ENCODE results near the gene CCDC186.
A peak's percentile ranks its signal among the peaks of the same experiment; 100 is the strongest.

Gene CCDC186
- 93.7 to 127 (median 118) reads per million in 4 experiments for total RNA-seq

- DNase-seq = peak; percentile 96
Measured at GRCh38 chr10:114173921-114174694, at the start of gene CCDC186. TSS of gene CCDC186 (minus strand) at chr10:114174203. CDS start at chr10:114163268, 10,935 bp downstream.

DNA sequence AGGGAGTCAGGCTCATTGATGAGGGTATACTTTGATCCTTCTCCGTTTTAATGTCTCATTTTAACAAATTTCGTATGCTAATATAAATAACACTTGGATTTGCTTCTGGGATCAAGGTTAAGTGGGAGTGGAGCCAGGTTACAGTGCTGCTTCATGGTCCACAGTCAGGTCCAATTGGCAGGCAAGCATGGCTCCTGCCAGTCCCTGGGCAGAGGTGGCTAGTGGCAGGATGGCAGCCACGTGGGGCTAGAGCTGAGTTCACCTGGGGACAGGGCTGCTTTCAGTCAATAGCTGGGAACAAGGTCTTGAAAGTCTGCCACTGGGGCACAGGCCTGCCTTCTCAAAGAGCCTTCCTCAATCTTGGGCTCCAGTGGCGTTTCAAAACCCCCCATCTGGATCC is 49.1 kb upstream of the CCDC186 start:
- no peak for DNase-seq

- no peak for DNase-seq
Measured at GRCh38 chr10:114221235-114221634, 47.2 kb upstream of the CCDC186 start.

- no peak for DNase-seq
Measured at GRCh38 chr10:114220281-114220680, 46.3 kb upstream of the CCDC186 start.

- no peak for DNase-seq
Measured at GRCh38 chr10:114215033-114215432, 41.0 kb upstream of the CCDC186 start.

DNA sequence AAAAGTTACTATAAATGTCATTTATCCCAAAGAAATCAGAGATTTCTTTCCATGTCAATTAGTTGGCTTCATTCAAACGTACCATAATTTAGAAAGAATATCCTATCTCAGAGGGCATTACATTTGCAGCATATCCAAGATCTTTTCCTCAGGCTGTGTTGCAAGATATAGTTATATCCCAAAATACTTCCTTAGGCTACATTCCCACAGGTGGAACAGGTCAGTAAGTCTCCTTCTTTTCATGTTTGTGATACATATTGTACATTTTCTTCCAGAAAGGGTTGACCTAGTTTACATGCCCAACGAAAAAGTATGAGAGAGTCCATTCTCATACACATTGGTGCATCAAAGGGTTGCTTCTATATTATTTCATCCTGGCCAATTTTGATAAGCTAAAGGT is 38.1 kb upstream of the CCDC186 start:
- DNase-seq = no peak

GRCh38 chr10:114208351-114208750 is 34.3 kb upstream of the CCDC186 start:
- no peak for DNase-seq

GRCh38 chr10:114207349-114207748 is 33.3 kb upstream of the CCDC186 start:
- no peak for DNase-seq

GRCh38 chr10:114206902-114207301 is 32.9 kb upstream of the CCDC186 start:
- no peak for DNase-seq

DNA sequence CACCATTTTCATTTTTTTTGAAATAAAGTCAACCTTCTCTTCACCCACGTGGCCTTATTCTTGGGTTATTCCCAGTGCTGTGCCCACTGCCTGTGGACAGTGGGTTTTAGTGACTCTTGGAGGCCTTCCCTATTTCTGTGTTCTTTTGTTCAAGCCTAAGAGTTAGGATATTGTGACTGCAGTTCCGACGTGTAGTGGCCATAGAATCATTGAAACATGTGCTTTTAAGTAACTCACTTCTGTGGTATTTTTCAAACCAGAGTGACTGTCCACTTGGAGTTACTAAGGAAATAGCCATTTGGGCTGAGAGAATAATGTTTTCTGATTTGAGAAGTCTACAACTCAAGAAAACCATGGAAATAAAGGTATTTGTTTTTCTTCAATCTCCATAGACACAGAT is 28.8 kb upstream of the CCDC186 start:
- no peak for DNase-seq

GRCh38 chr10:114199239-114199638 is 25.2 kb upstream of the CCDC186 start:
- DNase-seq = no peak

GRCh38 chr10:114195079-114195478 is 21.1 kb upstream of the CCDC186 start:
- no peak for DNase-seq

DNA sequence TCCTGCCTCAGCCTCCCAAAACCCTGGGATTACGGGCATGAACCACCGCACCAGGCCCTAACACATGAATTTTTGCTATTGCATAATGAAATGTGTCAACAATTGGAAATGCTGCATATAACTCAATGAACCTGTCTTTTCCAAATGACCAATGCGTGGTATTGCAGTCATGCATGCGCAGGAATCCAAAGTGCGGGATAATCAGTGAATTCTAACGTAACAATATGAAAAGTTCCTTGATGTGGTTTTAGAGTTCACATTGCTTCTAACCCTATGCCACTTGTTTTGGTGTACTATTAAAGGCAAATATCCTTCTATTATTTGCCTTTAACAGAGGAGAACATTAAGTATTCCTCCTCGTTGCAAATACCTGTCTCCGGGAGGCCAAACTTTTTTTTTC is 15.7 kb upstream of the CCDC186 start:
- no peak for DNase-seq

GRCh38 chr10:114188900-114189299 is 14.9 kb upstream of the CCDC186 start:
- DNase-seq = no peak

DNA sequence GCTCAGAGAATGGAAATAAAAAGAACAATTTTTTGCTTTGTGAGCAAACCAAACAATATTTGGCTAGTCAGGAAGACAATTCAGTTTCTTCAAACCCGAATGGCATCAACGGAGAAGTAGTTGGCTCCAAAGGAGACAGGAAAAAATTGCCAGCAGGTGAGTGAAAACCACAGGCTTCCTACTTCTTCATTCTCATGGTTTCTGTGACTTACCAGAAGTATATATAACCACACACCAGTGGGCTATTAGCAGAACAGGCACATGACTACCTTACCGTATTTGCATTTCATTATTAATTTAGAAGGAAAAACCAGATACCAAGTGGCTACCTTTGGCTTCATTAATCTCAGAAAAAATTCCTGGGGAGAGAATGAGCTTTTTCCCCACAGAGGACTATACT is 14.0 kb upstream of the CCDC186 start:
- DNase-seq = no peak

- no peak for DNase-seq
Measured at GRCh38 chr10:114184276-114184675, 10.3 kb upstream of the CCDC186 start.

DNA sequence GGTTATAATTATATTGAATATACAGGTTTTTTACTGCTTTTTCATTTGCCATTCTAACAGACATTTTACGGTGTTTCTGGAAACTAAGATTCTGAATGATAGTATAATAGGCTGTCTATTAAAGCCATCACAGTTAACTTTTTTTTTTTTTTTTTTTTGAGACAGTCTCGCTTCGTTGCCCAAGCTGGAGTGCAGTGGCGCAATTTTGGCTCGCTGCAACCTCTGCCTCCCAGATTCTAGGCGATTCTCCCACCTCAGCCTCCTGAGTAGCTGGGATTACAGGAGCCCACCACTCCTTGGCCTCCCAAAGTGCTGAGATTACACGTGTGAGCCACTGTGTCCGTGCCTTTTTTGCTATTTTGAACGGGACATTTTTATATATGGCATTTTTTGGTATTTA is 9.6 kb upstream of the CCDC186 start:
- no peak for DNase-seq

GRCh38 chr10:114181971-114182370 is 8.0 kb upstream of the CCDC186 start:
- no peak for DNase-seq

DNA sequence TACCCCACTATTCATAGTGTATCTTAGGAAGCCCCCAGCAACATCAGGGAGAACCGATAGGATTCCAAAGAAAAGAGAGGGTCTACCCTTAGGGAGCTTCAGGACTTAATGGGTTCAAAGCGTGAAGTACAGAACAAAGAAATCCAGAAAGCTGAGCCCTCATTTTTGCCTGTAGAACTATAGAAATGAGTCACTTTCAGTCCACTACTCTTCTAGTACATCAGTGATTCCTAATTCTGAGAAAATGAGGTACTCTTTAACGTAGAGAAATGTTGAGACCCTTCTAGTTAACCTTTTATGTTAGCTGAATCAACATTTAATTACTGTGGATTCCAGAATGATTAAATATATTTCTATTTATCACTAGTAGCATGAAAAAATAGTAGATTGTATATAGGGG is 6.9 kb upstream of the CCDC186 start:
- DNase-seq = no peak

DNA sequence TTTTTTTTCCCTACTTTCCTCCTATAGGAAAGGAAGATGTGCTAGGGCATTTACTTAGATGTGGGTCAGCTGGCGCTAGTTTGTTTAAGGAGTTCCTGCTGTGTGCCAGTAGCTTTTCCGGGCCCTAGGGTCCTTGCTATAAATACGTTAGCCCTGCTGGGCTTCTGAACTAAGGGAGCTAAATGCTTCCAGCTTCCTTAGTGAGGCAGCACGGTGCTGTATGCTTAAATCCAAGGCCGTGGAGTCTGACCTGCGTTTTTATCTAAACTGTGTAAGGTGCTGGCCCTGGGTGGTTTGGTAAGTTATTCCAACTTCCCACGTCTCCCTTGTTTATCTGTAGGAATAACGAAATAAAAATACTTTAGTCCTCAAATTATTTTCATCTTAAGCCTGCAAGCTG is 5.7 kb upstream of the CCDC186 start:
- DNase-seq = no peak

- no peak for DNase-seq
Measured at GRCh38 chr10:114179148-114179547, 5.1 kb upstream of the CCDC186 start, which contains the start of gene TDRD1. TSS of gene TDRD1 (plus strand) at chr10:114179353. CDS start at chr10:114187832, 8,479 bp downstream.

DNA sequence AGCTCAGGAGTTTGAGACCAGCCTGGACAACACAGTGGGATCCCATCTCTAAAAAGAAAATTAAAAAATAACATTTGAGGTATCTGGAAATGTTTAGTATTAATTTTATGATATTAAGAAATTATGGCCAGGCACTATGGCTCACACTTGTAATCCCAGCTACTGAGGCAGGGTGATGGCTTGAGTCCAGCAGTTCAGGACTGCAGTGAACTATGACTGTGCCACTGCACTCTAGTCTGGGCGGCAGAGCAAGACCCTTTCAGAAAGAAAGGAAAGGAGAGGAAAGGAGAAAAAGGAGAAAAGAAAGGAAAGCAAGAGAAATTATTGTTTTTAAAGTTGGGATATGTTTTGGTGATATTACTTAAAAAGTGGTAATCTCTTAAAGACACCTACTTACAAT is 2.5 kb upstream of the CCDC186 start:
- no peak for DNase-seq

DNA sequence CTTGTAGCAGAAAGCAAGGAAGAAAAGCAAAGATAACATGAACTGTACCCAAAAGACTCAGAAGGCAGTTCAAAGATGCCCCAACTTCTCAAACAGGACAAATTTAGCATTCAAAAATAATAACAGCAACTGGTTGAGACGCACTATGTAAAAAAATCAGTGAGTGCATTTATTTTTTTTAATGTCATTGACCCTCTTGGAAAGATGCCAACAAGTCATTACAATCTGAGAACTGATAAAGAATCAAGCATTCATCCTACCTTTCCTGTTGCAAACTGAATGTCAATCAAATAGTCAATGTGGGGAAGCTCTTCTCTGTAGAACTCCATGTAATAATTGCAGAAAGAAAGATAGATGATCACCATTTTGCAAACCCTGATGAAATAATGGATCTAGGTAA is 1.7 kb upstream of the CCDC186 start:
- no peak for DNase-seq

DNA sequence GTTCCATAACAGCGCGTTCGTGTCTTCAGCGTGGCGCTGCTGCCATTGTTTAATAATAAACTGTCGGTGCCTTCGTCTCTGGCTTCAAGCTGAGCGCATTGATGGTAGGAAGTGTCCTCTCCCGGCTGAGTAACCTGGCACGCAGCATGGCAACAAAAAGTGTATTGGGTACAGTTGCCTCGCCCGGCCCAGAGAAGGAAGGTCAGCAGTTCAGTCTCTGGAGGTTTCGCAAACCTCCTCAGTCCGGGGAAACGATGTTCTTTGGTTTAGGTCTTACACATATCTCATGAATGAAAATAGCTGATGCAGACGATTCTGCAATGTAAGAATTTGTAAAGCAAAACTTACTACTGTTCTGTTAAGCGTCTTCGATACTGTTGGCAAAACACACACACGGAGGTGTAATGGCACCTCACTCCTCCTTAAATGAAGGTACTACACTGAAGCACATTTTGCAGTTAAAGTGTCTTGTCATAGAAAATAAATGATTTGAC is 739 bp upstream of the CCDC186 start:
- DNase-seq = no peak

DNA sequence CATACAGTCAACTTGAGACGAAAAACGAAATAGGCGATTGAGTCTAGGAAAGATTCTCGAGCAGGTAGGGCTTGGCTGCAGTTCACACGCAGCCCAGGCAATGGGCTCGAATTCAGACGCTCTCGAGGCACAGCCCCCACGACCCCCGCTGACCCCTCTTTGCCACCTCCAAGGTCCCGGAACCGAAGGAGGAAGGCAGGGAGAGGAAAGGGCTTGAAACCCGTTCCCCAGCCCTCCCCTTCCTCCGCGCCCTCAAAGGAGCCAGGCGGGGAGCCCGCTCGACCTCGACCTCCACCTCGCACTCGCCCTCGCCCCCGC is 441 bp downstream of the CCDC186 start:
- DNase-seq = no peak
